Activated CD8-positive, alpha-beta T cell treated with anti-CD3 and anti-CD28 coated beads for 36 hours (primary cell): Measurements from ENCODE around the gene SMIM9. TPM values are rescaled to one million over a fixed set of nuclear protein-coding genes. Genes with fewer than 3 reads are reported as not detected.

Experiments used
- ATAC-seq: fragments of 200-7000 bp; cut with Tn5 transposase; one replicate; pipeline ENCODE4 v1.10.0; 2021; ENCODE audit warnings: mild to moderate bottlenecking, moderate library complexity
- CTCF ChIA-PET: fragments of 350-600 bp; sonication (Branson Sonifier 250); formaldehyde crosslinking; loops from one replicate; lab custom pipeline; 2021; ENCODE audit warnings: antibody characterized with exemption; lab: Charles Lee
- POLR2A ChIA-PET: fragments of 350-600 bp; sonication (Branson Sonifier 250); formaldehyde crosslinking; loops from one replicate; lab custom pipeline; 2021; ENCODE audit warnings: antibody characterized with exemption; lab: Charles Lee
- DNase-seq: peaks from one replicate; pipeline ENCODE4 v3.0.0-alpha.2; 2020
- H3K27ac Mint-ChIP-seq: one replicate; pipeline ENCODE4 v1.8.0; 2021; ENCODE audit warnings: mild to moderate bottlenecking, mixed read lengths
- H3K27me3 Mint-ChIP-seq: one replicate; pipeline ENCODE4 v1.8.0; 2021; ENCODE audit warnings: mixed read lengths
- H3K36me3 Mint-ChIP-seq: one replicate; pipeline ENCODE4 v1.8.0; 2021; ENCODE audit warnings: low read depth, mixed read lengths
- H3K4me1 Mint-ChIP-seq: one replicate; pipeline ENCODE4 v1.8.0; 2021; ENCODE audit warnings: low read depth, mixed read lengths
- H3K4me3 Mint-ChIP-seq: one replicate; pipeline ENCODE4 v1.8.0; 2021; ENCODE audit warnings: mild to moderate bottlenecking, moderate library complexity, mixed read lengths
- H3K9me3 Mint-ChIP-seq: one replicate; pipeline ENCODE4 v1.8.0; 2021; ENCODE audit warnings: mixed read lengths
- CTCF ChIP-seq: fragments of 200-600 bp; IDR thresholded peaks from one replicate; pipeline ENCODE4 v1.8.0; 2022; ENCODE audit warnings: antibody characterized with exemption, mild to moderate bottlenecking
- intact Hi-C: fragments of 100-400 bp; cut with micrococcal nuclease; formaldehyde crosslinking; loops from one replicate; pipeline ENCODE4 v1.10.0; 2022
- total RNA-seq, 2 experiments: library from RNA; stranded (reverse); gene quantifications; one replicate each; pipeline ENCODE4 v1.2.3, GENCODE V29; 2021

SMIM9 gene
- total RNA-seq, 2 experiments from 2014 or later: not detected

GRCh38 chrX:154784149-154784995 is 50.1 kb downstream of the SMIM9 start:
- ATAC-seq: no peak
- DNase-seq: no peak
- H3K4me3 Mint-ChIP-seq: peak overlapping the region; percentile 35
- ChIA-PET CTCF (interaction anchor here (1.1 kb wide), 1 partner anchor 14 kb away, joined by 3 read pairs; no protein-coding TSS in a partner anchor), POLR2A (interaction anchor here (0.7 to 1.4 kb wide), 2 partner anchors 8 to 12 kb away, joined by 3 to 6 read pairs; no protein-coding TSS in a partner anchor)
- TF ChIP-seq CTCF: no peak
- H3K9me3 Mint-ChIP-seq: no peaks in the 10 kb centered on the region
- intact Hi-C loops: no loop called here
- peaks cover 20% of the 10 kb centered on the region for H3K4me1 Mint-ChIP-seq
- H3K36me3 Mint-ChIP-seq: peaks cover 5% of the 10 kb centered on the region
- peak overlapping the region; percentile 58 for H3K27ac Mint-ChIP-seq
- no peaks in the 10 kb centered on the region for H3K27me3 Mint-ChIP-seq

- Mint-ChIP-seq H3K9me3 (no peaks in the 10 kb centered on the region), H3K27me3 (no peaks in the 10 kb centered on the region), H3K4me3 (no peak overlapping the region), H3K4me1 (peaks cover 26% of the 10 kb centered on the region), H3K27ac (no peak overlapping the region), H3K36me3 (peaks cover 25% of the 10 kb centered on the region)
- intact Hi-C loops: no loop called here
- CTCF ChIA-PET: interaction anchor here (0.6 kb wide), 1 partner anchor 49 kb away, joined by 3 read pairs; no protein-coding TSS in a partner anchor
- POLR2A ChIA-PET: interaction anchor here (0.8 to 1.5 kb wide), 2 partner anchors 10 to 18 kb away, joined by 3 read pairs; no protein-coding TSS in a partner anchor
- DNase-seq (no peak), ATAC-seq (no peak)
- TF ChIP-seq CTCF: no peak
Measured at GRCh38 chrX:154780968-154781367, 53.5 kb downstream of the SMIM9 start.

- H3K27ac Mint-ChIP-seq: no peak overlapping the region
- no peak for ATAC-seq
- peaks cover 33% of the 10 kb centered on the region for H3K36me3 Mint-ChIP-seq
Measured at GRCh38 chrX:154779261-154779660, 55.2 kb downstream of the SMIM9 start.

GRCh38 chrX:154776753-154777152 is 57.7 kb downstream of the SMIM9 start:
- no peaks in the 10 kb centered on the region for H3K9me3 Mint-ChIP-seq
- peak overlapping the region; percentile 49 for H3K27ac Mint-ChIP-seq
- peaks cover 47% of the 10 kb centered on the region for H3K36me3 Mint-ChIP-seq
- no peak overlapping the region for H3K4me3 Mint-ChIP-seq
- ATAC-seq: no peak
- POLR2A ChIA-PET: interaction anchor here (0.9 to 1.7 kb wide), 7 partner anchors 8 to 48 kb away, joined by 3 to 7 read pairs (median 4); no protein-coding TSS in a partner anchor
- CTCF ChIA-PET: interaction anchor here (2.2 kb wide), 1 partner anchor 64 kb away, joined by 7 read pairs; no protein-coding TSS in a partner anchor
- no peak for DNase-seq
- peaks cover 35% of the 10 kb centered on the region for H3K4me1 Mint-ChIP-seq
- no peak for TF ChIP-seq CTCF
- H3K27me3 Mint-ChIP-seq: no peaks in the 10 kb centered on the region
- intact Hi-C loops: no loop called here

More at GRCh38 chrX:154779261-154779660, 55.2 kb downstream of the SMIM9 start:
- intact Hi-C loops: no loop called here
- ChIA-PET CTCF (interaction anchor here (1.0 kb wide), 1 partner anchor 31 kb away, joined by 3 read pairs; no protein-coding TSS in a partner anchor), POLR2A (interaction anchor here (1.1 to 1.5 kb wide), 2 partner anchors 10 to 12 kb away, joined by 4 to 6 read pairs; no protein-coding TSS in a partner anchor)
- no peaks in the 10 kb centered on the region for H3K9me3 Mint-ChIP-seq
- no peak overlapping the region for H3K4me3 Mint-ChIP-seq
- no peak for TF ChIP-seq CTCF
- no peaks in the 10 kb centered on the region for H3K27me3 Mint-ChIP-seq
- no peak for DNase-seq
- peaks cover 38% of the 10 kb centered on the region for H3K4me1 Mint-ChIP-seq
